NCI-H345 treated with DMSO at 0.1 percent for 48 hours (cell line): Measurements from ENCODE around the gene IQCH.
"Not testable (repeated sequence)": the region's sequence is repeated elsewhere in the genome, so short reads cannot be mapped to it uniquely, and the experiment has no call there.

ENCODE experiments used
- DNase-seq: peaks from one replicate; lab custom pipeline; 2025; ENCODE audit not compliant: unreplicated experiment; lab: John Stamatoyannopoulos, UW

Gene IQCH

GRCh38 chr15:67244971-67245478 is 9.6 kb upstream of the IQCH start:
- DNase-seq: no peak

- not testable (repeated sequence) for DNase-seq
These were observed 8.0 kb upstream of the IQCH start for GRCh38 chr15:67246606-67247005.

- DNase-seq: no peak
These were observed 6.5 kb upstream of the IQCH start for GRCh38 chr15:67248011-67248505.

GRCh38 chr15:67249830-67250229 is 4.8 kb upstream of the IQCH start:
- no peak for DNase-seq

- DNase-seq: no peak
These were observed 3.3 kb upstream of the IQCH start for GRCh38 chr15:67251318-67251717.

GRCh38 chr15:67253101-67253500 is 1.5 kb upstream of the IQCH start:
- DNase-seq: no peak

GRCh38 chr15:67253549-67254237 is 893 bp upstream of the IQCH start:
- no peak for DNase-seq

GRCh38 chr15:67256051-67256450 is 1.5 kb downstream of the IQCH start:
- DNase-seq: no peak

GRCh38 chr15:67258412-67258811 is 3.8 kb downstream of the IQCH start:
- DNase-seq: not testable (repeated sequence)

GRCh38 chr15:67259379-67259778 is 4.8 kb downstream of the IQCH start:
- no peak for DNase-seq

GRCh38 chr15:67259806-67260205 is 5.2 kb downstream of the IQCH start:
- no peak for DNase-seq

GRCh38 chr15:67266870-67267269 is 12.3 kb downstream of the IQCH start:
- no peak for DNase-seq

GRCh38 chr15:67267440-67267839 is 12.9 kb downstream of the IQCH start:
- DNase-seq: no peak

GRCh38 chr15:67267951-67268941 is 13.7 kb downstream of the IQCH start:
- DNase-seq: no peak

- no peak for DNase-seq
These were observed 19.6 kb downstream of the IQCH start for GRCh38 chr15:67274236-67274635.

- no peak for DNase-seq
These were observed 22.1 kb downstream of the IQCH start for GRCh38 chr15:67276666-67277065.

GRCh38 chr15:67280217-67280616 is 25.6 kb downstream of the IQCH start:
- no peak for DNase-seq

GRCh38 chr15:67281714-67282113 is 27.1 kb downstream of the IQCH start:
- no peak for DNase-seq

GRCh38 chr15:67285625-67286024 is 31.0 kb downstream of the IQCH start:
- DNase-seq: not testable (repeated sequence)

GRCh38 chr15:67286400-67286799 is 31.8 kb downstream of the IQCH start:
- DNase-seq: not testable (repeated sequence)

- no peak for DNase-seq
These were observed 35.7 kb downstream of the IQCH start for GRCh38 chr15:67290319-67290718.

- no peak for DNase-seq
These were observed 41.6 kb downstream of the IQCH start for GRCh38 chr15:67296188-67296587.
